ENCODE results near the gene EXT2.

The EXT2 gene

GRCh38 chr11:44104481-44105294 lies 9.2 kb downstream of the EXT2 start:
- TF ChIP-seq, protein P1, sequence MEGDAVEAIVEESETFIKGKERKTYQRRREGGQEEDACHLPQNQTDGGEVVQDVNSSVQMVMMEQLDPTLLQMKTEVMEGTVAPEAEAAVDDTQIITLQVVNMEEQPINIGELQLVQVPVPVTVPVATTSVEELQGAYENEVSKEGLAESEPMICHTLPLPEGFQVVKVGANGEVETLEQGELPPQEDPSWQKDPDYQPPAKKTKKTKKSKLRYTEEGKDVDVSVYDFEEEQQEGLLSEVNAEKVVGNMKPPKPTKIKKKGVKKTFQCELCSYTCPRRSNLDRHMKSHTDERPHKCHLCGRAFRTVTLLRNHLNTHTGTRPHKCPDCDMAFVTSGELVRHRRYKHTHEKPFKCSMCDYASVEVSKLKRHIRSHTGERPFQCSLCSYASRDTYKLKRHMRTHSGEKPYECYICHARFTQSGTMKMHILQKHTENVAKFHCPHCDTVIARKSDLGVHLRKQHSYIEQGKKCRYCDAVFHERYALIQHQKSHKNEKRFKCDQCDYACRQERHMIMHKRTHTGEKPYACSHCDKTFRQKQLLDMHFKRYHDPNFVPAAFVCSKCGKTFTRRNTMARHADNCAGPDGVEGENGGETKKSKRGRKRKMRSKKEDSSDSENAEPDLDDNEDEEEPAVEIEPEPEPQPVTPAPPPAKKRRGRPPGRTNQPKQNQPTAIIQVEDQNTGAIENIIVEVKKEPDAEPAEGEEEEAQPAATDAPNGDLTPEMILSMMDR (IDR thresholded peaks at IDR 0.05; ENCODE audit: control extremely low read depth, extremely low read depth, low read depth, missing control alignments), result no peak
- DNase-seq (ENCODE audit: extremely low spot score), result no peak
- ChIA-PET POLR2A (no interaction called here), CTCF (interaction anchor here (0.8 to 6.8 kb wide), 15 partner anchors 10 to 806 kb away, joined by 3 to 105 read pairs (median 4); partner anchors contain the start of gene EXT2)

GRCh38 chr11:44108260-44108659 lies 12.8 kb downstream of the EXT2 start:
- CTCF ChIA-PET, result interaction anchor here (1.2 to 2.3 kb wide), 2 partner anchors 12 to 31 kb away, joined by 3 to 7 read pairs; no protein-coding TSS in a partner anchor
- TF ChIP-seq, protein P1 (IDR thresholded peaks at IDR 0.05; ENCODE audit: control extremely low read depth, extremely low read depth, low read depth, missing control alignments), result no peak
- POLR2A ChIA-PET, result no interaction called here
- DNase-seq (ENCODE audit: extremely low spot score), result no peak

DNA sequence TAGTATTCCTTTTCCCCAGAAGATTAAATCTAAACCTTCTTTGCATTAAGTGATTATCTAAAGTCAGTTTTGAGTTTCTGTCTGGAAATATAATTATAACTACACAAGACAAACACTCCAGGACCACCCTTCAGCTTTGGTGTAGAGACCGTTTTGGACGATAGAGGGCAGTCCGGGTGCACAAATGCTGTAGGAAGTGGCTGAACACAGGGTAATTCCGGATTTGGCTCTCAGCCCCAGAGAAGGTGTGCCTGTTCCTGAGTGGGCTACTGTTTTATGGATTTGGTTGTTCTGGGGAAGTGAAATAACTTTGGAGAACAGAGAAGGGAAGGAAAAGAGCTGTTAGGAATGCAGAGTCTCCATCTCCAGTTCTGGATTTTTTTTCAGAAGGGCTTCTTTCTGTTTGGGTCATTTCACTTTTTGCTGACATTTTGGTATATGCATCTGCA lies 14.8 kb downstream of the EXT2 start:
- POLR2A ChIA-PET, result no interaction called here
- peak; percentile 60 for DNase-seq (ENCODE audit: extremely low spot score)
- CTCF ChIA-PET, result interaction anchor here (0.9 to 6.9 kb wide), 15 partner anchors 9 to 801 kb away, joined by 3 to 48 read pairs (median 5); partner anchors contain the start of gene EXT2
- TF ChIP-seq, protein P1 (IDR thresholded peaks at IDR 0.05; ENCODE audit: control extremely low read depth, extremely low read depth, low read depth, missing control alignments), result peak; percentile 79

DNA sequence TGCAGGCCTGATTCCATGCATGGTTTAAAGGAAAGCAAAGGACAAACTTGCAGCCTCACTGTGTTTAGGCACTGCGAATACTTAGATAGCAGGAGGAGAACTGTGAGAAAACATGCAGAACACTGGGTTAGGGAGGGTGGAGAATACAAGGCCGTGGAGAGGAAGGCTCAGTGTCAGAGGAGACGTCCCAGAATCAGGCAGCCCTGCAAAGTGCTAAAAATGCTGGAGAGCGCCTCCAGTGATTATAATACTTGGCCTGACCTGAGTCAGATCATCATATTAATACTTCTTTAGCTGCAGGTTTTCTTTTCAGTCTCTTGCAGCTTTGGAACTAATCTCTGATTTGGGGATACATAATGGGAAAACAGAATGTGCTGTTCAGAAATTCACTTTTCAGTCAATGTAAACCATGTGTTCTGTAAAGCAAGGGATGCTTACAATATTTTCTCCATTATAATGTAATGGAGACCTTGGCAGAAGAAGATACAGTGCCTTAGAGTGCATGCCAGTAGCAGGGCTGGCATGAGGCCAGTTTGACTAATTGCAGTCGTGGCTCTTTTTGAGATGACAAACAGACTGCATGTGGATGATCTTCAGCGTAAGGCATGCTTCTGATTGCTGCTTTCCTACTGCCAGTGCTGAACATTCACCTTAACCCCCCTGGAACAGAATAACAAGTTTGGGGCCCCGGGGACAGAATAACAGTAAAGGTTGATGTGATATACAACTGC lies 16.8 kb downstream of the EXT2 start:
- ChIA-PET POLR2A (no interaction called here), CTCF (interaction anchor here (0.9 to 6.9 kb wide), 4 partner anchors 10 to 18 kb away, joined by 3 to 48 read pairs (median 7); partner anchors contain the start of gene EXT2)
- TF ChIP-seq, protein P1 (IDR thresholded peaks at IDR 0.05; ENCODE audit: control extremely low read depth, extremely low read depth, low read depth, missing control alignments), result no peak
- no peak for DNase-seq (ENCODE audit: extremely low spot score)

DNA sequence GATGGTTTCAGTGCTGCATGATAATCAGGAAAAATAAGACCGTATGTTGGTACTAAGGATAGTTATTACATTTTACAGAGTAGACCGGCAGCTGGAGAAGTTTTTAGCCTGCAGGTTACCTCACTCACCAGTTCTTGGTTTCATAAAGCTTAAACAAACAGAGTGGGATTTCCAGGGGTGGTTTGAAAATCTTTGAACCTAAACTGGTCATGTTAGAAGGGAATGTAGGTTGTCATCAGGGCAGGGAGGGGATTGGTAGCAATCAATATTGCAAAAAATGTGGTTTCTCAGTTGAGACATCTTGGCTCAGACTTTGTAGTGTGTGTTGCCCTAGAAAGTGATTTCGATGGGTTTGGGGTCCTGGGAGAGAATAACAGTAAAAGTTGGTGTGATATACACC lies 17.5 kb downstream of the EXT2 start:
- TF ChIP-seq, protein P1 (IDR thresholded peaks at IDR 0.05; ENCODE audit: control extremely low read depth, extremely low read depth, low read depth, missing control alignments), result no peak
- CTCF ChIA-PET, result interaction anchor here (6.9 kb wide), 1 partner anchor 19 kb away, joined by 48 read pairs; the partner anchor contains the start of gene EXT2
- POLR2A ChIA-PET, result no interaction called here
- no peak for DNase-seq (ENCODE audit: extremely low spot score)

DNA sequence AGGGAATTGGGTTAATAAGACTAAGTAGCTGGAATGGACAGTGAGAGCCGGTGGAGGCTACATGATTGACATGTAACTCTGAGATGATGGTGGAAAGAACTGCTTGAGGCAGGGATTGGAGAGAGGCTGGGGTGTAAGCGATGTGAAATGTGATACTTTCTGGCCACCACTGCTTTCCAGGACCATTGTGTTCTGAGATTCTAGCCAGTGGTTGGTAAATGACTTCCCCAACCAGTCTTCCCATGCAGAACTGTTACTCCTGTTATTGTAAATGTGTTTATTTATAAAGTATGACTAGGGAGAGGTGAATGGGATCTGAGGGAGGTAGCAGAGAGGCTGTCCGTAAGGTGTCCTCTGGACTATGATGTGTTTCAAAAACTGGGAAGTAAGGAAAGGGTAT lies 18.1 kb downstream of the EXT2 start:
- TF ChIP-seq, protein P1 (IDR thresholded peaks at IDR 0.05; ENCODE audit: control extremely low read depth, extremely low read depth, low read depth, missing control alignments), result no peak
- POLR2A ChIA-PET, result no interaction called here
- CTCF ChIA-PET, result interaction anchor here (2.6 to 6.9 kb wide), 2 partner anchors 9 to 19 kb away, joined by 9 to 48 read pairs; partner anchors contain the start of gene EXT2

More for the DNA sequence above, 18.1 kb downstream of the EXT2 start:
- DNase-seq (ENCODE audit: extremely low spot score), result no peak

All from GM10248 (cell line).